ENCODE results near the gene APCS.

DNA sequence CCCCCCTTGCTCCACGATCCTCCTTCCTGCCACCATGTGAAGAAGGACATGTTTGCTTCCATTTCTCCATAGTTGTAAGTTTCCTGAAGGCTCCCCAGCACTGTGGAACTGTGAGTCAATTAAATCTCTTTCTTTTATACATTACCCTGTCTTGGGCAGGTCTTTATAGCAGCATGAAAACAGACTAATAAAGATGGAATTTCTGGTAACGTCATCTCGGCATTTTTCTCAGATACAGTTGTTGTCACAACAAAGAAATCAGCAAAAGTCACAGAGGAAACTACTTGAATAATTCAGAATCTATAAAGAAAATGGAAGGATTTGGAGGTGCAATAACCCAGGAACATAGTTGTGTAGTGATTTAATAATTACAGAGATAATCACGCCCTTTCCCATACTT, 4.4 kb downstream of the APCS start:
- TF ChIP-seq, protein P1, sequence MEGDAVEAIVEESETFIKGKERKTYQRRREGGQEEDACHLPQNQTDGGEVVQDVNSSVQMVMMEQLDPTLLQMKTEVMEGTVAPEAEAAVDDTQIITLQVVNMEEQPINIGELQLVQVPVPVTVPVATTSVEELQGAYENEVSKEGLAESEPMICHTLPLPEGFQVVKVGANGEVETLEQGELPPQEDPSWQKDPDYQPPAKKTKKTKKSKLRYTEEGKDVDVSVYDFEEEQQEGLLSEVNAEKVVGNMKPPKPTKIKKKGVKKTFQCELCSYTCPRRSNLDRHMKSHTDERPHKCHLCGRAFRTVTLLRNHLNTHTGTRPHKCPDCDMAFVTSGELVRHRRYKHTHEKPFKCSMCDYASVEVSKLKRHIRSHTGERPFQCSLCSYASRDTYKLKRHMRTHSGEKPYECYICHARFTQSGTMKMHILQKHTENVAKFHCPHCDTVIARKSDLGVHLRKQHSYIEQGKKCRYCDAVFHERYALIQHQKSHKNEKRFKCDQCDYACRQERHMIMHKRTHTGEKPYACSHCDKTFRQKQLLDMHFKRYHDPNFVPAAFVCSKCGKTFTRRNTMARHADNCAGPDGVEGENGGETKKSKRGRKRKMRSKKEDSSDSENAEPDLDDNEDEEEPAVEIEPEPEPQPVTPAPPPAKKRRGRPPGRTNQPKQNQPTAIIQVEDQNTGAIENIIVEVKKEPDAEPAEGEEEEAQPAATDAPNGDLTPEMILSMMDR (IDR thresholded peaks at IDR 0.05; ENCODE audit: borderline replicate concordance, extremely low read depth, low read length, poor library complexity, severe bottlenecking) = no peak
- no peak for TF ChIP-seq EZH2 (IDR thresholded peaks at IDR 0.05; ENCODE audit: borderline replicate concordance, low read depth, low read length, severe bottlenecking)

Data from DND-41 (cell line).